Ascending aorta (tissue), 2 donors: ENCODE results near the gene DDX28. TPM values are rescaled to one million over a fixed set of nuclear protein-coding genes. Genes with fewer than 3 reads are reported as not detected.

Experiments used
- DNase-seq, 2 donors: peaks; one replicate each; pipeline ENCODE4 v3.0.0-alpha.2; 2019; ENCODE audit warnings: low spot score in 2 of 2
- H3K27ac ChIP-seq, 2 donors: fragments of 200-600 bp; sonication (generic); one replicate each; pipeline ENCODE4 v1.5.1; 2016 to 2017; ENCODE audit warnings: mild to moderate bottlenecking in 1 of 2
- H3K27me3 ChIP-seq: fragments of 200-600 bp; sonication (generic); one replicate; pipeline ENCODE4 v1.5.1; 2017
- H3K36me3 ChIP-seq, 2 donors: fragments of 200-600 bp; sonication (generic); one replicate each; pipeline ENCODE4 v1.5.1; 2016
- H3K4me1 ChIP-seq, 2 donors: fragments of 200-600 bp; sonication (generic); one replicate each; pipeline ENCODE4 v1.5.1; 2016 to 2017; ENCODE audit warnings: mild to moderate bottlenecking in 1 of 2
- H3K4me3 ChIP-seq, 2 donors: fragments of 200-600 bp; sonication (generic); one replicate each; pipeline ENCODE4 v1.5.1; 2016 to 2017; ENCODE audit warnings: mild to moderate bottlenecking in 1 of 2
- H3K9me3 ChIP-seq, 2 donors: fragments of 200-600 bp; sonication (generic); one replicate each; pipeline ENCODE4 v1.5.1; 2016
- CTCF ChIP-seq, 3 experiments: fragments of 200-600 bp in 2 of 3; fragments of 450-650 bp in 1 of 3; sonication (generic) in 2 of 3; IDR thresholded peaks; one replicate each; pipeline ENCODE4 v1.5.1; 2016 to 2019; ENCODE audit warnings: antibody characterized with exemption in 3 of 3, mild to moderate bottlenecking in 1 of 3, moderate library complexity in 1 of 3
- intact Hi-C: fragments of 100-400 bp; cut with DNase I; formaldehyde crosslinking; loops from one replicate; pipeline ENCODE4 v1.15.1; 2023
- total RNA-seq: library from RNA; depleted of rRNA; stranded (reverse); fragments of >200 nt; gene quantifications from one replicate; pipeline ENCODE4 v1.1.0, GENCODE V29; 2016

Gene DDX28
- total RNA-seq, 1 donor from 2014 or later, result 3.0 TPM

- TF ChIP-seq CTCF (IDR thresholded peaks at IDR 0.05), result no peak
These were observed 13.8 kb downstream of the DDX28 start for GRCh38 chr16:68009157-68009735.

GRCh38 chr16:68005786-68006286, 17.2 kb downstream of the DDX28 start:
- H3K27ac ChIP-seq, result peak overlapping the region; percentile 27 to 57
- intact Hi-C loops, result no loop called here
- DNase-seq, result peak in 1 of 2 donors; percentile 34
- no peaks in the 10 kb centered on the region for H3K27me3 ChIP-seq
- no peaks in the 10 kb centered on the region for H3K4me1 ChIP-seq
- H3K9me3 ChIP-seq, result no peaks in the 10 kb centered on the region
- TF ChIP-seq CTCF (IDR thresholded peaks at IDR 0.05), result no peak
- no peak overlapping the region for H3K4me3 ChIP-seq
- H3K36me3 ChIP-seq, result no peaks in the 10 kb centered on the region

More at GRCh38 chr16:68009157-68009735, 13.8 kb downstream of the DDX28 start:
- no peak for DNase-seq
- intact Hi-C loops, result no loop called here
- Histone ChIP-seq H3K36me3 (no peaks in the 10 kb centered on the region), H3K27ac (no peak overlapping the region), H3K27me3 (no peaks in the 10 kb centered on the region), H3K9me3 (no peaks in the 10 kb centered on the region), H3K4me1 (no peaks in the 10 kb centered on the region), H3K4me3 (no peak overlapping the region)

- Histone ChIP-seq H3K4me1 (no peaks in the 10 kb centered on the region), H3K27me3 (no peaks in the 10 kb centered on the region), H3K36me3 (no peaks in the 10 kb centered on the region), H3K27ac (peak overlapping the region in 1 of 2 donors; percentile 57), H3K9me3 (no peaks in the 10 kb centered on the region), H3K4me3 (no peak overlapping the region)
- DNase-seq, result no peak
- intact Hi-C loops, result no loop called here
- TF ChIP-seq CTCF (IDR thresholded peaks at IDR 0.05), result no peak
These were observed 17.8 kb downstream of the DDX28 start for GRCh38 chr16:68005211-68005610.

- no peak for DNase-seq
These were observed 20.0 kb downstream of the DDX28 start for GRCh38 chr16:68003031-68003430.

GRCh38 chr16:68000450-68000849, 22.6 kb downstream of the DDX28 start:
- no peak overlapping the region for H3K4me3 ChIP-seq
- no peaks in the 10 kb centered on the region for H3K36me3 ChIP-seq
- intact Hi-C loops, result no loop called here
- DNase-seq, result no peak
- H3K9me3 ChIP-seq, result no peaks in the 10 kb centered on the region
- no peaks in the 10 kb centered on the region for H3K4me1 ChIP-seq
- TF ChIP-seq CTCF (IDR thresholded peaks at IDR 0.05), result no peak
- no peak overlapping the region for H3K27ac ChIP-seq
- H3K27me3 ChIP-seq, result no peaks in the 10 kb centered on the region

More at GRCh38 chr16:68003031-68003430, 20.0 kb downstream of the DDX28 start:
- TF ChIP-seq CTCF (IDR thresholded peaks at IDR 0.05), result no peak
- Histone ChIP-seq H3K36me3 (no peaks in the 10 kb centered on the region), H3K4me3 (no peak overlapping the region), H3K9me3 (no peaks in the 10 kb centered on the region), H3K27ac (no peak overlapping the region), H3K27me3 (no peaks in the 10 kb centered on the region), H3K4me1 (no peaks in the 10 kb centered on the region)
- intact Hi-C loops, result no loop called here
